Measurements from ENCODE around the gene RIOK2.
"Not testable (repeated sequence)": the region's sequence is repeated elsewhere in the genome, so short reads cannot be mapped to it uniquely, and the experiment has no call there.

Gene RIOK2

GRCh38 chr5:97191893-97192292, 8.8 kb upstream of the RIOK2 start:
- TF ChIP-seq POLR2AphosphoS5 (IDR thresholded peaks at IDR 0.05; ENCODE audit: low read depth) (no peak), SPI1 (IDR thresholded peaks at IDR 0.05; ENCODE audit: borderline replicate concordance, low read depth) (no peak), GABPA (IDR thresholded peaks at IDR 0.05; ENCODE audit: low read depth) (no peak), CTCF (IDR thresholded peaks at IDR 0.05; ENCODE audit: insufficient read depth, low read length) (no peak)
- TF ChIP-seq, protein P1, sequence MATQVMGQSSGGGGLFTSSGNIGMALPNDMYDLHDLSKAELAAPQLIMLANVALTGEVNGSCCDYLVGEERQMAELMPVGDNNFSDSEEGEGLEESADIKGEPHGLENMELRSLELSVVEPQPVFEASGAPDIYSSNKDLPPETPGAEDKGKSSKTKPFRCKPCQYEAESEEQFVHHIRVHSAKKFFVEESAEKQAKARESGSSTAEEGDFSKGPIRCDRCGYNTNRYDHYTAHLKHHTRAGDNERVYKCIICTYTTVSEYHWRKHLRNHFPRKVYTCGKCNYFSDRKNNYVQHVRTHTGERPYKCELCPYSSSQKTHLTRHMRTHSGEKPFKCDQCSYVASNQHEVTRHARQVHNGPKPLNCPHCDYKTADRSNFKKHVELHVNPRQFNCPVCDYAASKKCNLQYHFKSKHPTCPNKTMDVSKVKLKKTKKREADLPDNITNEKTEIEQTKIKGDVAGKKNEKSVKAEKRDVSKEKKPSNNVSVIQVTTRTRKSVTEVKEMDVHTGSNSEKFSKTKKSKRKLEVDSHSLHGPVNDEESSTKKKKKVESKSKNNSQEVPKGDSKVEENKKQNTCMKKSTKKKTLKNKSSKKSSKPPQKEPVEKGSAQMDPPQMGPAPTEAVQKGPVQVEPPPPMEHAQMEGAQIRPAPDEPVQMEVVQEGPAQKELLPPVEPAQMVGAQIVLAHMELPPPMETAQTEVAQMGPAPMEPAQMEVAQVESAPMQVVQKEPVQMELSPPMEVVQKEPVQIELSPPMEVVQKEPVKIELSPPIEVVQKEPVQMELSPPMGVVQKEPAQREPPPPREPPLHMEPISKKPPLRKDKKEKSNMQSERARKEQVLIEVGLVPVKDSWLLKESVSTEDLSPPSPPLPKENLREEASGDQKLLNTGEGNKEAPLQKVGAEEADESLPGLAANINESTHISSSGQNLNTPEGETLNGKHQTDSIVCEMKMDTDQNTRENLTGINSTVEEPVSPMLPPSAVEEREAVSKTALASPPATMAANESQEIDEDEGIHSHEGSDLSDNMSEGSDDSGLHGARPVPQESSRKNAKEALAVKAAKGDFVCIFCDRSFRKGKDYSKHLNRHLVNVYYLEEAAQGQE (IDR thresholded peaks at IDR 0.05; ENCODE audit: insufficient replicate concordance, low read depth), result no peak
- no peak for DNase-seq (ENCODE audit: low read depth in 1 of 2, low spot score in 1 of 2)
- Histone ChIP-seq H3K27me3 (ENCODE audit: insufficient read depth, poor library complexity, severe bottlenecking) (no peaks in the 10 kb centered on the region), H3K4me3 (replicated peaks; ENCODE audit: insufficient read depth, low read length) (no peak overlapping the region), H3K27ac (replicated peaks) (no peak overlapping the region)

DNA sequence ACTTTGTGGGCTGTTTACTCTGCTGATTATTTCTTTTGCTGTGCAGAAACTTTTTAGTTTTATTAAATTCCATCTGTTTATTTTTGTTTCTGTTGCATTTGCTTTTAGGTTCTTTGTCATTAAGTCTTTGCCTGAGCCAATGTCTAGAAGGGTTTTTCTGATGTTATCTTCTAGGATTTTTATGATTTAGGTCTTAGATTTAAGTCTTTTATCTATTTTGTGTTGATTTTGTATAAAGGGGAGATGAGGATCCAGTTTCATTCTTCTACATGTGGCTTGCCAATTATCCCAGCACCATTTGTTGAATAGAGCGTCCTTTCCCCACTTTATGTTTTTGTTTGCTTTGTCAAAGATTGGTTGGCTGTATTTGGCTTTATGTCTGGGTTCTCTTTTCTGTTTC, 6.5 kb upstream of the RIOK2 start:
- not testable (repeated sequence) for DNase-seq (ENCODE audit: low read depth in 1 of 2, low spot score in 1 of 2); H3K27ac ChIP-seq (replicated peaks); H3K27me3 ChIP-seq (ENCODE audit: insufficient read depth, poor library complexity, severe bottlenecking); H3K4me3 ChIP-seq (replicated peaks; ENCODE audit: insufficient read depth, low read length)

DNA sequence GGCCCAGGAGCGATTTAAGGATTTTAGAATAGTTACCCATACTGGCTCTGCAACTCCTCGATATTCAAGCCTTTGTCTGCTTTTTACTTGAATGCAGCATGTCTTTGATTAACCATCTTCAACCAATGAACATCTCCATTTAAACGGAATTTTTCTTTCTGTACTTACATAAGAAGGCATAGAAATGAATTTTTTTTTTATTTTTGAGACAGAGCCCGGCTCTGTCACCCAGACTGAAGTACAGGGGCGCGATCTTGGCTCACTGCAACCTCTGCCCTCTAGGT, 825 bp upstream of the RIOK2 start:
- peak overlapping the region; percentile 99 for H3K27ac ChIP-seq (replicated peaks)
- no peaks in the 10 kb centered on the region for H3K27me3 ChIP-seq (ENCODE audit: insufficient read depth, poor library complexity, severe bottlenecking)
- DNase-seq (ENCODE audit: low read depth in 1 of 2, low spot score in 1 of 2), result no peak
- TF ChIP-seq GABPA (IDR thresholded peaks at IDR 0.05; ENCODE audit: low read depth) (no peak), POLR2AphosphoS5 (IDR thresholded peaks at IDR 0.05; ENCODE audit: low read depth) (no peak), CTCF (IDR thresholded peaks at IDR 0.05; ENCODE audit: insufficient read depth, low read length) (no peak), SPI1 (IDR thresholded peaks at IDR 0.05; ENCODE audit: borderline replicate concordance, low read depth) (no peak)
- TF ChIP-seq, protein P1 (IDR thresholded peaks at IDR 0.05; ENCODE audit: insufficient replicate concordance, low read depth), result no peak
- H3K4me3 ChIP-seq (replicated peaks; ENCODE audit: insufficient read depth, low read length), result peak overlapping the region; percentile 73

GRCh38 chr5:97182571-97183099, 412 bp downstream of the RIOK2 start:
- TF ChIP-seq CTCF (IDR thresholded peaks at IDR 0.05; ENCODE audit: insufficient read depth, low read length), result no peak
- TF ChIP-seq GABPA (IDR thresholded peaks at IDR 0.05; ENCODE audit: low read depth), result no peak
- TF ChIP-seq, protein P1 (IDR thresholded peaks at IDR 0.05; ENCODE audit: insufficient replicate concordance, low read depth), result no peak
- H3K27me3 ChIP-seq (ENCODE audit: insufficient read depth, poor library complexity, severe bottlenecking), result no peaks in the 10 kb centered on the region
- DNase-seq (ENCODE audit: low read depth in 1 of 2, low spot score in 1 of 2), result no peak
- peak overlapping the region; percentile 99 for H3K27ac ChIP-seq (replicated peaks)
- peak overlapping the region; percentile 73 for H3K4me3 ChIP-seq (replicated peaks; ENCODE audit: insufficient read depth, low read length)
